CD4-positive, alpha-beta T cell treated with Interleukin-2 at 100 ng/mL for 4 hours (primary cell): ENCODE measurements around the gene IP6K3.

Source experiments
- DNase-seq: peaks from one replicate; pipeline ENCODE4 v3.0.0-alpha.2; 2020; ENCODE audit warnings: low spot score

The IP6K3 gene

DNA sequence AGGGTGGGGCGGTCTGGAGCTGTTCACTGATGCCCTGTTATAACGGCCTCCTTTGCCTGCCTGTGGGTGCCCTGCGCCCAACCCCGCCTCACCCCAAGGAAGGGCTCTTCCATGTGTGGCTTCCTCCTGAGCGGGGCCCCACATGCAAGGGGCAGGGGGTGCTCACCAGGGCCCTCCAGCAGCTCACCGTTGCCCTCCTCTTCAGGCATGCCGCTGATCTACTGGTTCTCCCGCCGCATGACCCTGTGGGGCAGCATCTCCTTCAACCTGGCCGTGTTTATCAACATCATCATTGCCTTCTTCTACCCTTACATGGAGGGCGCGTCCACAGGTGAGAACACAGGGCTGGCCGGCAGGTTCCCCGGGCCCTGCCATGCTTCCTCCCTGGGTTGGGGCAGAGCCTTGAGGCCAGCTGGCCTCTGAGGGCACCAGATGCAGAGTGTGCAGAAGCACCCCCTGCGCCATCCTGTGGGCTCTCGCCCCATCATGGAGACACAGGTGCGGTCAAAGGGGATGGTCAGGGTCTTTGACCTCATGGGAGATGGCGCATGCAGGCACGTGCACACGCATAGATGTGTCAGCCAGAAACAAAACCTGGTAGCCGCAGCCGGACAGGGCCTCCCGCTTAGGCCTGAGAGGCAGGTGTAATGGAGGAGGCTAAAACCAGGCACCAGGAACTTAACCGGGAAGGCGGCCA, 58.1 kb downstream of the IP6K3 start:
- DNase-seq = no peak

GRCh38 chr6:33688006-33688405, 58.7 kb downstream of the IP6K3 start:
- no peak for DNase-seq

DNA sequence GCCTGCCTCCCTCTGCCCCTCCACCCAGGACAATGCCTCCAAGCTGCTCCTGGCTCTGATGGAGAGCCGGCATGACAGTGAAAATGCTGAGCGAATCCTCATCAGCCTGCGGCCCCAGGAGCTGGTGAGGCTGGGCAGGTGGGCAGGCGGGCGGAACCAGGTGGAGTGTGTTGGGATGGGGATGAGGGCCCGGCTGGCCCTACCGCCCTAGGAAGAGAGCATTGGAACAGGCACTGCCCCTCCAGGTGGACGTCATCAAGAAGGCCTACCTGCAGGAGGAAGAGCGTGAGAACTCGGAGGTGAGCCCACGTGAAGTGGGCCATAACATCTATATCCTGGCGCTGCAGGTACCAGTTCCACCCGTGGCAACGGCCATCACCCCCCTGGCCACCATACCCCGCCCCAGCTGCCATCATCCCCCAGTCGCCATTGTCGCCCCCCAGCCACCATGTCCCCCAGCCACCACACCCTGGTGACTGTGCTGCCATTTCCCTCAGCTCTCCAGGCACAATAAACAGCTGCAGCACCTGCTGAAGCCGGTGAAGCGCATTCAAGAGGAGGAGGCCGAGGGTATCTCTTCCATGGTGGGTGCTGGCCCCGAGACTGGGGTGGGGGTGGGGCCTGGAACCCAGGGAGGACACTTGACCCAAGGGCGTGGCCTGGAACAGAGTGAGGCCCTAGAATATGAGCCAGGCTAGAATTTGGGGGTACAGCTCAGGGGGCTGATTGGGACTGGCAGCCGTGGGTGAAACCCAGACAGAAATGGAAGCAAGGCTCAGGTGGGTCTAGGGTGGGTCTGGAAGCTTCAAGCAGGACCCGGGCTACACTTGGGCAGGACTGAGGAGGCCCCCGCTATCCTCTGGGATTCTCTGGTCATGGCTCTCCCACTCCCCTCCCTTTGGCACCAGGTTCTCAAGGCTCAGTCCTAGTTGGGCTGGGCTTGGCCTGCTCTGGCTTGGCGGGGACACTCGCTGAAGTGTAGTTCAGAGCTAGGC, 59.4 kb downstream of the IP6K3 start:
- no peak for DNase-seq

GRCh38 chr6:33686225-33686924, 60.3 kb downstream of the IP6K3 start:
- DNase-seq = no peak

DNA sequence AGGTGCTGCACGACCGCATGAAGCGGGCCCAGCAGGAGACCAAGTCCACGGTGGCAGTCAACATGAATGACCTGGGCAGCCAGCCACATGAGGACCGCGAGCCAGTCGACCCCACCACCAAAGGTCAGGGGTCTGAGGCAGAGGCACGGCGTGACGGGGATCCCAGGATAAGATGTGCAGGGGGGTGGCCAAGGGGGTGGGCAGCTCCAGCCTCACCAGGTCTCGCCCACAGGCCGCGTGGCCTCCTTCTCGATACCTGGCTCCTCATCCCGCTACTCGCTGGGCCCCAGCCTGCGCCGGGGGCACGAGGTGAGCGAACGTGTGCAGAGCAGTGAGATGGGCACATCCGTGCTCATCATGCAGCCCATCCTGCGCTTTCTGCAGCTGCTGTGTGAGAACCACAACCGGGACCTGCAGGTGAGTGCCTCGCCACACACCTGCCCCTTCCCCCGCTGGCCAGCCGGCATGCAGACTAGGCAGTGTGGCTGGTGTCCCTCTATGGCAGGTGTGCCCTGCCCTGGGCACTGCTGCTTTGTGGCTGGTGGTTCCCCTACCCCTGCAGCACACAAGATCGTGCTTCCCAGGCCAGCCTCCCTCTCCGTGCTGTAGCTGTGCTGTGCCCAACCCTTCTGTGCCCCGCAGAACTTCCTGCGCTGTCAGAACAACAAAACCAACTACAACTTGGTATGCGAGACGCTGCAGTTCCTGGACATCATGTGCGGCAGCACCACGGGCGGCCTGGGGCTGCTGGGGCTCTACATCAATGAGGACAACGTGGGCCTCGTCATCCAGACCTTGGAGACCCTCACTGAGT, 61.1 kb downstream of the IP6K3 start:
- DNase-seq = no peak

DNA sequence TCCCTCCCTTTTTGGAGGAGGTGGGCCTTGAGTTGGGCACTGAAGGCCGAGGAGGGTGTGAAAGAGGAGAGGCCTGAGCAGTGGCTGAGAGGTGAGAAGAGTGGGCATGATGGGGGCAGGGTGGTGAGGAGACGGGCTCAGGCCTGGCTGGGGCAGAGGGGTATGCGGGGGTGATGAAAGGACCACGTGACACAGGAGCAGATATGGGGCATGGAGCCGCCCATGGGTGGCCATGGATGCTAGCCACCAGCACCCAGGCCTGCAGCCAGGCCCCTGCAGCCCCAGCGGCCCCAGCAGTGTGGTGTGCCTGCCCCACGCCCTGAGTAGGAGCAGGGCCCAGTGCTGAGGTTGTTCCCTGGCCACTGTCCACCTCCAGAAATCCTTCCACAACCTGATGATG, 61.7 kb downstream of the IP6K3 start:
- DNase-seq = no peak

GRCh38 chr6:33684428-33684896, 62.2 kb downstream of the IP6K3 start:
- DNase-seq = no peak

DNA sequence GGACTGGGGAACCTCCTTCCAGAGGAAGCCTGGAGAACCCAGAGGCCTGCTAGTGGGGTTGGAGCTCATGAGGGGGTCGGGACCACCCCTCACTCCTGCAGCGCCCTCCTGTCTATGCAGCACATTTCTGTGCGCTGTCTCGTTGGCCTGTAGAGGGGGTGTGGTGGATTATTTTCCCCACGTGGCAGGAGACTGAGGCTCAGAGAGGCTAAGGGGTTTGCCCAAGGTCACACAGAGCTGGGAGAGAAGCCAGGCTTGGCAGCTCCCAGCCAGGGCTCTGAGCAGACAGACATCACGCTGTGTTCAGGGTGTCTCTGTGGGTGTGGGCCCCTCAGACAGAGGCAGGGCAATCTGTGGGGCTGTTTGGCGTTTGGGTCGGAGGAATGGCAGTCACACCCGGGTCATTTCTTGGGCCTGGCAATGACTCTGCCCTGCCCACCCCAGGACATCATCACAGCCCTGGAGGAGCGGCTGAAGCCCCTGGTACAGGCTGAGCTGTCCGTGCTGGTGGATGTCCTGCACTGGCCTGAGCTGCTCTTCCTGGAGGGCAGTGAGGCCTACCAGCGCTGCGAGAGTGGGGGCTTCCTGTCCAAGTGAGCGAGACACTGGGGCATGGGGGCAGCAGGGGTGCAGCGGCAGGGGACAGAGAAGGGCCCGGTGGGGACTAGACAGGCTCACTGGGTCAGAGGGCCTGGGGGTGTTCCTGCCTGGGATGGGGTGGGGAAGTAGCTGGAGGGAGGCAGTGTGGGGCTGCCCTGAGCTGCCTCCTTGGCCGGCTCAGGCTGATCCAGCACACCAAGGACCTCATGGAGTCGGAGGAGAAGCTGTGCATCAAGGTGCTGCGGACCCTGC, 62.9 kb downstream of the IP6K3 start:
- DNase-seq = no peak

- DNase-seq = peak; percentile 31
Measured at GRCh38 chr6:33683051-33683571, 63.6 kb downstream of the IP6K3 start.

- no peak for DNase-seq
Measured at GRCh38 chr6:33682341-33682740, 64.4 kb downstream of the IP6K3 start.

- DNase-seq = no peak
Measured at GRCh38 chr6:33679761-33680160, 66.9 kb downstream of the IP6K3 start.

DNA sequence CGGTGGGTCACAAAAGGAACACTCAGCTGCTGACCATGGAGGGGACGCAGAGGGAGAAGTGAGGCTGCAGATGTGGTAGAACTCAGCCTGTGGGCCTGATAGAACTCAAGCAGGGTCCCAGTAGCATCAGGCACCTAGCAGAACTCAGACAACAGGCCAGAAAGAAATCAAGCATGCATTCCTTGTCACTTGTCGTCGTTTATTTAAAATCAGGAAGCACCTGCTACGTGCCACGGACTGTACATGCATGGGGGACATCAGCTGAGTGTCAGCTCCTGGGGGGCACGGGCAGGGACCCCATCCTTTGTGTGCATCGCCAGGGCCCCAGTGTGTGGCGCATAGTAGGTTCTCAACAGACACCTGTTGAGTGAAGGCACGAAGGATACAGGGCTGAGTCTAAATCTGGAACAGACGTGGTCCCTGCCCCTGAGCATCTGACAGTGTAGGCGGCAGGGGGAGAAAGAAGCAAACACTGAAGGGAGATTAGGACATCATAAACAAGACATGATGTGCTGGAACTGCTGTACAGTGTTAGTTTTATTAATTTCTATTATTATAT, 67.7 kb downstream of the IP6K3 start:
- no peak for DNase-seq

DNA sequence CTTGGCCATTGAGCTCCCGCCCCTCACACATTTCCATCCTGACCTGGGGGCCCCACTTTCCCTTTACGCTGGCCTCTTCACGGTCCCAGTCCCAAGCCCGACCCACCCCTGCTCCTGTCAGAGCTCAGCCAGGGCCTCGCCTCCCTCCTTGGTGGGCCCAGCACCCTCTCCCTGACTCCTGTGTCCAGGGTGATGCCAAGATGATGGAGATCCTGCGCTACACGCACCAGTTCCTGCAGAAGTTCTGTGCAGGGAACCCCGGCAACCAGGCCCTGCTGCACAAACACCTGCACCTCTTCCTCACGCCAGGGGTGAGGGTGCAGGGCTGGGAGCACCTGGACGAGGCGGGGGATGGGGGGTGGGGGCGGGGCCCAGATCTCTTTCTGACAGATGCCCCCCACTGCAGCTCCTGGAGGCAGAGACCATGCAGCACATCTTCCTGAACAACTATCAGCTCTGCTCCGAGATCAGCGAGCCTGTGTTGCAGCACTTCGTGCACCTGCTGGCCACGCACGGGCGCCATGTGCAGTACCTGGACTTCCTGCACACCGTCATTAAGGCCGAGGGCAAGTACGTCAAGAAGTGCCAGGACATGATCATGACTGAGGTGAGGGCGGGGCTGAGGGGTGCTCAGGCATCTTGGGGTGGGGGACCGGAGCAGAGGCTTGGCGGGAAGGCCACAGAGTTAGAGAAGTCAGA, 68.3 kb downstream of the IP6K3 start:
- no peak for DNase-seq

DNA sequence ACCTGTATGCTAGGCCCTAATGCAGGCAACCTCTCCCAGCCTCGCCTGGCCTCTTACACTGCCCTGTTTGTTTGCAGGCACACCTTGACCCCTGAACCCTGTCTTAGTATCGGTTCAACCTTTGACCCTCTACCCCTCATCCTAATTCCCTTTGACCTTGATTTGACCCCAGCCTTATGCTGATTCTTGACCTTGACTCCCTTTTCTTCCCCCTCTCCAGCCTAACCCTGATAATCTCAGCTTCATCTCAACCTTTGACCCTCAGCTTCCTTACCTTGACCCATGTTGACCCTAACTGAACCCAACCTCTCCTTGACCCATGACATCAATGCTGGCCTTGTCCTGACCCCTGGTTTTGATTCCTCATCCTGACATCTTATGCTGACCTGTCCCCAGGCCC, 69.0 kb downstream of the IP6K3 start:
- no peak for DNase-seq

GRCh38 chr6:33677143-33677660, 69.5 kb downstream of the IP6K3 start:
- no peak for DNase-seq

DNA sequence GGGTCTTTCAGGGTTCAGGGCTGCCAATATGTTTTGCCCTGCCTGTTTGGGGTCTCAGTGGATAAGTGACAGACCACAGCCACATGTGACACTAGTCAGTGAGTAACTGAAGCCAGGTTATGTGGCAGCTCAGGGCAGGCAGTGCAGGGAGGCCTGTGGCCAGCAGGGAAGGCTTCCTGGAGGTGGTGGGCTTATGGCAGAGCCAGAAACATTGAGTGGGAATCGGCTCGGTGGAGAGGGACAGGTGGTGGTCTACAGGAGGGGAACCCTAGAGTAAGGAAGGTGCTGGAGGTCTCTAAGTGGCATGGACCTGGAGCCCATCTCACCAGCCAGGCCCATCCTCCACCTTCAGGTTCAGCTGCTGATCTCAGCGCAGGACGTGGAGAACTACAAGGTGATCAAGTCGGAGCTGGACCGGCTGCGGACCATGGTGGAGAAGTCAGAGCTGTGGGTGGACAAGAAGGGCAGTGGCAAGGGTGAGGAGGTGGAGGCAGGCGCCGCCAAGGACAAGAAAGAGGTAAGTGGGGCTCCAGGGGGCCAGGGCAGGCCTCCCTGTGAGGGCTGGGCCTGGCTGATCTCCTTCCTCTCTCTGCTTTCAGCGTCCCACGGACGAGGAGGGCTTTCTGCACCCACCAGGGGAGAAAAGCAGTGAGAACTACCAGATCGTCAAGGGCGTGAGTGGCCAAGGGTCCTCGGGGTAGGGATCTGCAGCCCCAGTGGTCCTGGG, 70.1 kb downstream of the IP6K3 start:
- no peak for DNase-seq

- no peak for DNase-seq
Measured at GRCh38 chr6:33675968-33676367, 70.7 kb downstream of the IP6K3 start.

DNA sequence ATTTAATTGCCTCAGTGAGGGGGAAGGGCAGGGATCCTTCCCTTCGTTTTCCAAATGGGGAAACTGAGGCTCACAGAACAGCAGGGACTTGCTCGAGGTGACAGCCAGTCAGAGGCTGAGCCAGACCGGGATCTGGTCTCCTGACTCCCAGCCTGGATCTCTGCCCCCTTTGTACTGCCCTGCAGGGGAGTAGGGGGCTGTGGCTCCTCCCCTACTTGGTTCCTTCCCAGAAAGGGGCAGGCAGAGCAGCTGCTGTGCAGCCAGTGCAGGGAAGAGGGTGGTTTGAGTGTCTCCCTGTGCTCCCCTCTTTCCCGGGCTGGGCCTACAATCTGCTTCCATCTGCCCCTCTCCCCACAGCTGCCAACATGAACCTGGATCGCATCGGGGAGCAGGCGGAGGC, 72.9 kb downstream of the IP6K3 start:
- no peak for DNase-seq

- no peak for DNase-seq
Measured at GRCh38 chr6:33672808-33673207, 73.9 kb downstream of the IP6K3 start.
